SK-N-SH (cell line): ENCODE measurements around the gene VSIG10L.

Experiments used
- CTCF ChIP-seq: fragments of 200-600 bp; sonication (generic); IDR thresholded peaks from 2 replicates; pipeline ENCODE4 v1.6.1; 2017; ENCODE audit warnings: antibody characterized with exemption, mild to moderate bottlenecking, moderate library complexity
- JUND ChIP-seq: IDR thresholded peaks from 2 replicates; pipeline ENCODE4 v1.4.0; 2012
- POLR2AphosphoS5 ChIP-seq: IDR thresholded peaks from 2 replicates; pipeline ENCODE4 v1.6.1; 2012; ENCODE audit warnings: low read depth, low read length
- TAF1 ChIP-seq: IDR thresholded peaks from 2 replicates; pipeline ENCODE4 v1.6.1; 2012; ENCODE audit warnings: low read depth, mild to moderate bottlenecking, low read length, moderate library complexity, borderline replicate concordance
- USF2 ChIP-seq: fragments of 150-350 bp; IDR thresholded peaks from 2 replicates; pipeline ENCODE4 v1.6.1; 2017; ENCODE audit warnings: antibody characterized with exemption, low read length, low read depth, borderline replicate concordance
- ZBTB33 ChIP-seq: IDR thresholded peaks from 2 replicates; pipeline ENCODE4 v1.4.0; 2012; ENCODE audit warnings: low read depth, borderline replicate concordance

- no peak for TF ChIP-seq POLR2AphosphoS5
- no peak for TF ChIP-seq USF2
- no peak for TF ChIP-seq CTCF
- TF ChIP-seq JUND = no peak
- no peak for TF ChIP-seq ZBTB33
- TF ChIP-seq TAF1 = no peak
Observed at GRCh38 chr19:51354103-51354741, 12.3 kb upstream of the VSIG10L start.
